Measurements from ENCODE around the gene TXN2.
"Not testable (repeated sequence)": the region's sequence is repeated elsewhere in the genome, so short reads cannot be mapped to it uniquely, and the experiment has no call there.

TXN2 gene, protein sequence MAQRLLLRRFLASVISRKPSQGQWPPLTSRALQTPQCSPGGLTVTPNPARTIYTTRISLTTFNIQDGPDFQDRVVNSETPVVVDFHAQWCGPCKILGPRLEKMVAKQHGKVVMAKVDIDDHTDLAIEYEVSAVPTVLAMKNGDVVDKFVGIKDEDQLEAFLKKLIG

DNA sequence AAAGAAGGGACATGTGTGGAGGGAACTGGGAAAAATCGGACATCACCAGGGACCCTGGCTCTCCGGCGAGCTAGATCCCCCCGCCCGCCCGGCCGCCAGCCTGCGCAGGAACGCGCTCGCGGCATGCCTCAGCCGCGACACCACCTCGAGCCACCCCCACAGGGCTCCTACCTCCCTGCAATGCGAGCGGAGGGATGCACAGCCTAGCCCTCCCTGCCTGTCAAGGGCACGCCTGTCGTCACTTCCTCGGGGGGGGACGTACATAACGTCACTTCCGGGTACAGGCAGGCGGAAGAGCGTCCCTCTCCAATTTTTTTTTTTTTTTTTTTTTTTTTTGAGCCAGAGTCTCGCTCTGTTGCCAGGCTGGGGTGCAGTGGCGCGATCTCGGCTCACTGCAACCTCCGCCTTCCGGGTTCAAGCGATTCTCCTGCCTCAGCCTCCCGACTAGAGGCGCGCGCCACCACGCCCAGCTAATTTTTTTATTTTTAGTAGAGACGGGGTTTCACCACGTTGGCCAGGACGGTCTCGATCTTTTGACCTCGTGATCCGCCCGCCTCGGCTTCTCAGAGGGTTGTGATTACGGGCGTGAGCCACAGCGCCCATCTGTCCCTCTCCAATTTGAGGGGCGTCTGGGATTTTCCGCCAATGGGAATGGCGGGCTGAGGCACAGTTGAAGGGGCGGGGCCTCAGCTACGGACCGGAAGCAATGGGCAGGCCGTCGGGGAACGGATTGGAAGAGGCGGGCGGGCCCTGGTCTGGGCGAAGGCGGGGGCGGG, at the start of gene TXN2:
Gene TXN2 (minus strand): TSS at position 248 of the 776 bp plus-strand sequence. CDS start 803 bp downstream, outside the sequence.
- peak; percentile 98 for DNase-seq

DNA sequence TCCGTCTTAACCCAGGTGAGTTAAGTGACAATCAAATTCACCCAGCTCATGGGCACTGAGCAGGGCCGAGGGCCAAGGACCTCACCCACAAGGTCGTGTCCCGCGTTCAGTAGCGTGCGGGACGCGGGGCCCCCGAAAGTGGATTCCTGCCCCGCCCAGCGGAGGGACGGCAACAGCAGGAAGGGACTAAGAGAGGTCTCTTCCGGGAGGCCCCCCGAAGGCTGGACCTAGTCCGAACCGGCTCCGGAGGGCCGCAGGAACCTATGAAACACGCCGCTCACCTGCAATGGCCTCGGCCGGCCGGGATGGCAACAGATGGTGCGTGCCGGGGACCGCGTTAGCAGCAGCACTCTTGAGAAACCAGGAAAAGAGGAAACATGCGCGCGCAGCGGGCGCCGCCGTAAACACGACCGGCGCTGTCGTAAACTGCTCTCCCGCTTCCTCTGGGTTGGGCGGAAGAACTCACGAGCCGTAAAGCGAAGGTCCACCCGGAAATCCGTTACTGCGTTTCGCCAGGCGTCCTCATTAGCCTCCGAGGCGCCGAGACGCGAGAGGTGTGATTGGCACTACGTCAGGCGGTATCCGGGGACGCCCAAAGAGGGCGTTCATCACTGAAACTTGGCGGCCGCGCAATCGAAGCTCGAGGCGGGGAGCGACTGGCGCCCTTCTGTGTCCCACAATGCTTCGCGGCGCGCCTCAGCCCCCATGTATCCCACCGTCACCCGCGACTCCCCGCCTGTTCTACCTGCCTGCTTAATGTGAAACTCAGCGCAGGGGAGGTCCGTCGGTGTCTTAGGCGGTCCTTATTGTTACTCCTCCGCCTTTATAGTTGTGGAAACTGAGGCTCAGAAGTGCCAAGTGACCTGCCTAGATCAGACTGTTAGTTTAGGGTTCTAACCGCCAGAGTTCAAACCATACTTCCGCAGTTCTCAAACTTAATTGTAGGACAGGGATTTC, 47.6 kb upstream of the TXN2 start, which contains the start of gene EIF3D:
Gene EIF3D (minus strand): TSS at position 372 of the 957 bp plus-strand sequence. CDS start 3,045 bp downstream, outside the sequence.
- DNase-seq: peak; percentile 100

DNA sequence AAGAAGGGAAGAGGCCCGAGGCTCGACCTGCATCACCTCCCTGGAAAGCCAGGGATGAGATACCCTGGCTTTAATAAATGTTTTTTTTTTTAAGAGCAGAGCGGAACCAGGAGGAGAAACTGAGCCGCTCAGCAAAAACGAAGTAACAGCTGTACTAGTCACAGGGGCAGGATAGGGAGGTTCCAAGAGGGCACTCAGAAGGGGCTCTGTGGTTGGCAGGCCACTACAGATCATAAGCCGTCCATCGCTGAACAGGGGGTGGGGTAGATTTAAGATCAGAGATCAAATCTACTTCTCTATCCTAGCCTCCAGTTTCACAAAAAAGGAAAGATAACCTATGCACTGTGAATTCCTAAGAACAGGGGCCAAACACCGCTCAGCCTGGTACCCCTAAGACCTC, 46.9 kb upstream of the TXN2 start:
- DNase-seq: no peak

DNA sequence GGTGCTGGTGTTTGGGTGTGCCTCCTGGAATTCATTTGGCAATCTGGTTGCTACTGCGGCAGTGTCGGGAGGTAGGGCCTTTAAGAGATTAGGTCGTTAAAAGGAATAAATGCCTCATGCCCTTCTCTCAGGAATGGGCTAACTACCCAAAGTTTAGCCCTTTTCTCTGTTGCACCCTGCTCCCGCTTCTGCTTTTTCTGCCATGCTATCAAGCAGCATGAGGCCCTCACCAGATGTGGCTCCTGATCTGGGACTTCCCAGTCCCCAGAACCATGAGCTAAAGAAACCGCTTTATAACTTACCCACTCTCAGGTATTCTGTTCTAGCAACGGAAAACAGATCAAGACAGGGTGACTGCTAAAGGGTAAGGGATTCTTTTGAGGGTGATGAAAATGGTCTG, 41.2 kb upstream of the TXN2 start:
- no peak for DNase-seq

DNA sequence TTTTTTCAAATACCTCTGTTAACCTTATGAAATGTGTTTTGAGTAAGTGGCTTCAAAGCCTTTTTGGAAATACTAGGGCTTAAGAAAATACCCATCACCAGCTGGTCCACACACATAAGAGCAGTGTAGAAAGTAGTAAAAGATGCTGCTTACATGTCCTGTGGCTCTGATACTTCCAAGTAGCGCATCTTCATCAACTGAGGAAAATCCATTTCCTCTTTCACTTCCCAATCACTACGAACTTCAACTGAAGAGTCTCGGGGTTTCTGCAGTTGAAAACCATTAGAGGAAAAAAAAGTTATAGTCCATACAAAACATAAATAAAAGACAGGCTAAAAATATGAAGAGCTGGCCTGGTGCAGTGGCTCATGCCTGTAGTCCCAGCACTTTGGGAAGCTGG, 39.0 kb upstream of the TXN2 start:
- DNase-seq: no peak

DNA sequence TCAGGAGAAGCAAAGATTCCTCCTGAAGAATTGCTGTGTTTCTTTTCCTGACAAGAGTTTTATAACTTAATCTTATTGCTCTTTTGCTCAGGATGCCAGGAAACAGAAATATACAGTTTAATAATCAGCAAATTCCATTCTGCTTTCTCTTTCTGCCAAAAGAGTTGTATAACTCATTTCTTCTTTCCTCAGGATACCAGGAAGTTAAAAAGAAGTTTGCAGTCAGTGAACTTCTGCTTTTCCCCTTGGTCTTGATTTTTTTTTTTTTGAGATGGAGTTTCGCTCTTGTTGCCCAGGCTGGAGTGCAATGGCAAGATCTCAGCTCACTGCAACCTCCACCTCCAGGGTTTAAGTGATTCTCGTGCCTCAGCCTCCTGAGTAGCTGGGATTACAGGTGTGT, 38.5 kb upstream of the TXN2 start:
- DNase-seq: not testable (repeated sequence)

DNA sequence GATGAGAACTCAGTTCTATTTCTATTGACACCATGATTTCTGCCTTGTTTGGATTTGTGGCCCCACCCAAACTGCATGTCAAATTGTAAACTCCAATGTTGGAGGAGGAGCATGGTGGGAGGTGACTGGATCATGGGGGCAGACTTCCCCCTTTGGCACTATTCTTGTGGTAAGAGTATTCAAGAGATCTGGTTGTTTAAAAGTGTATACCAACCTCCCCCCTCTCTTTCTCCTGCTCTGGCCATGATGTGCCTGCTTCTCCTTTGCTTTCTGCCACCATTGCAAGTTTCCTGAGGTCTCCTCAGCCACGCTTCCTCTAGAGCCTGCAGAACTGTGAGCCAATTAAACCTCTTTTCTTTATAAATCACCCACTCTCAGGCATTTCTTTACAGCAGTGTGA, 33.3 kb upstream of the TXN2 start:
- DNase-seq: no peak

DNA sequence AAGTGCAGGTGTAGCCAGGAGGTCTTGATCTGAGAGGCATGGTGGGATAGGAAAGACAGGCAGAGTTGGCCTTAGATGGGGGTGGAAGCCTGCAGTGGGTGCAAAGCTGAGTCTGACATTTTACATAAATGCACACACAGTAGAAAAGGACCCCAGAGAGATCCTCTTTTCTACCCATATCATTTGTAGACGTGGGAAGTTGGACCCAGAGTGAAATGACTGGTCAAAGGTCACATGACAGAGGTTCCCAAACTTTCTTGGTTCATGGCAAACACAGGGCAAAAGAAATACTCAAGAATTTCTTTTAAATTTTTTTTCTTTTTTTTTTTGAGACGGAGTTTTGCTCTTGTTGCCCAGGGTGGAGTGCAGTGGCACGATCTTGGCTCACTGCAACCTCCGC, 31.6 kb upstream of the TXN2 start:
- no peak for DNase-seq

DNA sequence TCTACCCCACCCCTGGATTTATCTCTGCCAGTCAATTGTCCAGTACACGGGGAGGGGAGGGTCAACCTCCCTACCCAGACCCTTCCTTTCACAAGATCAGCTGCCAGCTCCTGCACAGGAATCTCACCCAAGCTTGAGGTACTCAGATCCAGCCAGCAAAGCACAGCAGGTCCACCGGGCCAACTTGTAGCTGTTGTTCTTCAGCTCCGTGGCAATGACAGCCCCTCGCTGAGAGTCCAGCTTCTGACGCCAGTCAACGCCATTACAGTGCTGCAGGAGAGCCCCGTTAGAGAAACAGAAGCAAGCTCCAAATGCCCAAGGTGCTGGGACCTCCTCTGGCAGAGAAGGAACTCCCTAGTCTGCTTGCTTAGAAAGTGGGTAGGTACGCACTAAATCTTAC, 30.9 kb upstream of the TXN2 start:
- DNase-seq: no peak

DNA sequence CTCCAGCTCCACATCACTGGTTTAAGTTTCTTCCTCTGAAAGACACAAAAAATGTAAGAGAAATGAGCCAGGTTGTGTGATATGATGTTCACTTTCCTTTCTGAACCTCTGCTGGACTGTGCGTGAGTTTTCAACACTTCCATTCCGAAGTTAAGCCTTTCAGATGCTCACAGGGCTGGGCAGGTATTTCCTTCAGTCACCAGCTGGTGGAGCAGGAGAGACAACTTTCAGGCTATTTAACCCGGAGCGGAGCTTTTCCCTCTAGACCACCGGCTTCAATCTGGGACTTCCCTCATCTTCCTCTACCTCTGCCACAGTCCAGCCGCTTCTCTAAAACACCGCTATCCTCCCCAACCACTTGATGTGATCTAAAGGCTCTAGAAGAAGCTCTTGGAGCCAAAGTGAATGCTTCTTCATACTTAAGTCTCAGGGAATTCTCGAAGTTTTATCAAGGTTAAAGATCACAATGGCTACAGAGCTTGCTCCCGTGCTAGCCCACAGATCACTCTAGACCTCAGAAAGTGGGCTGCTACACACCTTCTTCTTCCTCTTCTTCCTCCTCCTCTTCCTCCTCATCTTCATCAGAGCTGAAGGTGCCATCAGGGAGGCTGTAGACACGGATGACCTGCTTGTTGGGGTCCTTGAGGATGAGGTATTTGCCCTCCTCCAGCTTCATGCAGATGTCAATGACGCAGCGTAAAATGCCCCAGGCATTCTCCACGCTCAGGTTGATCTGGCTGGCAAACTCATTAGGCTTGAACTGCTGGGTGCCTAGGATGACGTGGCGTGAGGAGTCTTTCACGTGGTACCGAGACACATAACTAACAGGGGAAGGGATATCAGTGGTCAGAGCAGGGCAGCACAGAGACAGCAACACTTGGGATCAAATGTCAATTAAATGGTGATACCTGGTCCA, 29.8 kb upstream of the TXN2 start:
- peak; percentile 63 for DNase-seq

DNA sequence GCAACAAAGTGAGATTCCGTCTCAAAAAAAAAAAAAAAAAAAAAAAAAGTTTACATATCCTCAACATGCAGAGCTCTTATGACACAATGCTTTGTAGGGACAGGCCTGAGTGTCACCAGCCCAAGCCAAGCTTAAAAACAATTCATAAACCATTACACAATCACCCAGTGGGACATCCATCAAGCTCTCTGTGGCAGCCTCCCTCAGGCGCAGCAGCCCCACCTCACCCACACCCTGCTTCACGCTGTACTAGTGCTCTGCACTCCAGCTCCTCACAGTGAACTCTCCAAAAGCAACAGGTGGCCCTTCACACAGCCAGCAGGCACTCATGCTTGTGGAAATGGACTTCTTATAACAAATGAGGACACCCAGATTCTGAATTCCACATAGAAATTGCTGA, 28.9 kb upstream of the TXN2 start:
- no peak for DNase-seq

DNA sequence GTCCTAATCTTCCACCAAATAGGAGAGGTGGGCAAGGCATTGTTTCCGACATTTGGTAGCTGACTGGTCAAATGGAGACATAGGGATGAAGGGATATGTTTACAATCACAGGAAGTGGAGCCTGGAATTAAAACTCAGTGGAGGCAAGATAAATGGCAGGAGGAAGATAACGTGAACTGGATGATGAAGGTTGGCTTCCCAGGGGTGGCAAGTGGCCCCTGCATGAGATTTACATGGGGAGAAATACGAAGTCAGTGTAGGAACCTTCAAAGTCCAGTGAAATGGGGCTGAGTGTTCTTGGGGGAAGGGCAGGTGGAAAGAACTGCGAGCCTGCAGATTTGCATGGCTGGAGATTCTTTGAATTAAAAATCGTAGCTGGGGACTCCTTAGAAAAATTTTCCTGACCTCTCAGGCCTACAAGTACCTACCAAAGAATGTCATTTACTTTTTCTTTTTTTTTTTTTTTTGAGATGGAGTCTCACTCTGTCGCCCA, 26.1 kb upstream of the TXN2 start:
- no peak for DNase-seq

DNA sequence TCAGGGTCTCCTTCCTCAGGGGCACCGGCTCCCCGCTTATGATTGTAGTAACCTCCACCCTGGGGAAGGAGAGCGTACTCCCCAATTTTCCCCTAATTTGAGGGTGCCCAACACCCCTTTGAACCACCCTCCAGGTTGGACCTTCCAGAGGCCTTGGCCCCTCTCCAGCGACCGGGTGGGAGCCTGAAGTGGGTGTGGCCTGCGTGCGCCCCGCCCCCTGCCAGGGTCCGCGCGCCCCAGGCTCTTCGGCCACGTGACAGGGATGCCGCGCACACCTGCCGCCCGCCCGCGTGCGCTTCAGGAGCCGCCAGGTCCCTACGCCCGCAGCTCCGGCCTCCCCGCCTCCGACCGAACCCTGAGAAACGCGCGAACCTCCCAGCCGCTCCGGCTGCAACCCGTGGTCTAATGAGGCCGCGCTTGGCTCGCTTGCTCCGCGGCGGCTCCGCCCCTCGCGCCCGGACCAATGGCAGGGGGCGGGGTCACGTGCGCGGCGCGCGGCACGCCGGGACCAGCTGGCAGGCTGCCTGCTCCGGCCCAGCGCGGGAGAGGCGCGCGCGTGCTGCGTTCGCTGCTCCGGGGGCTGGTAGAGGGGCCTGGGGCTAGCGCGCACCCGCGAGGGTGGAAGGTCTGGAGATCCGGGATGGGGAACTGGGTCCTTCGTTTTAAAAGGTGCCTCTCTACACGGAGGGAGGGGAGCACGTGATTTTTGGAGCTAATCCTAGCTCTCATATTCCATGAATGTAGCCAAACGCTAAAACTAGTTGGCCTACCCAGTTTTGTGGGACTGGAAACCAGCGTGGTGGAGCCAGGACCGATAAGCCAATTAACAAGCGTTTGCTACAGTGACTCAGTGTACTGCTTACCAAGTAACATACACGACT, 25.4 kb upstream of the TXN2 start, which contains the start of gene FOXRED2:
Gene FOXRED2 (minus strand): TSS at position 404 of the 881 bp plus-strand sequence. CDS start 618 bp downstream, outside the sequence.
- DNase-seq: peak; percentile 88

DNA sequence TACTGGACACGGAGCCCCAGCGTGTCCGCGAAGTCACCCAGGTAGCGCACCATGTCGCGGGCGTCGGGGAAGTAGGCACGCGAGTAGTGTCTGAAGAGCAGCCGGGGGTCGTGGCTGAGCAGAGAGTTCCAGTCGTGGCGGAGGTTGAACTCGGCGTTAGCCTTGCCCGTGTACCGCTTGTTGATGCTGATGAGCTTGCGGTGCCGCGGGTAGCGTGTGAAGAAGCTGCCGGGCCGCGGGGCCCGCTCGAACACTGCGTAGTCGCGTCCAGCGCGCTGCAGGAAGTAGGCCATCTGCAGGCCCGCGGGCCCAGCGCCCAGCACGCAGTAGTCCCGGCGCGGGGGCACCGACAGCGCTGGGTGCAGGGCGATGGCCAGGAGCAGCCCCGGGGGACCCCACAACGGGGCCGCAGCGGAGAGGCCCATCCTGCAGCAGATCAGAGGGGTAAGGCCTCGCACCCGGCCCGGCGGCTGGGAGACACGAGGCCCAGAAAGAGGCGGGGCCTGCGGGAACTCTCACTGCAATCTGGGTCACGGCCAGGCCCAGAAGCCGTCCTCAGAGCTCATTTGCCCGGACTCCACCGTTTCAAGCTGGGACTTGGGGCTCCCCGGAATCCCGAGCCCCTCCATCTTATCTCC, 24.7 kb upstream of the TXN2 start:
- DNase-seq: no peak

DNA sequence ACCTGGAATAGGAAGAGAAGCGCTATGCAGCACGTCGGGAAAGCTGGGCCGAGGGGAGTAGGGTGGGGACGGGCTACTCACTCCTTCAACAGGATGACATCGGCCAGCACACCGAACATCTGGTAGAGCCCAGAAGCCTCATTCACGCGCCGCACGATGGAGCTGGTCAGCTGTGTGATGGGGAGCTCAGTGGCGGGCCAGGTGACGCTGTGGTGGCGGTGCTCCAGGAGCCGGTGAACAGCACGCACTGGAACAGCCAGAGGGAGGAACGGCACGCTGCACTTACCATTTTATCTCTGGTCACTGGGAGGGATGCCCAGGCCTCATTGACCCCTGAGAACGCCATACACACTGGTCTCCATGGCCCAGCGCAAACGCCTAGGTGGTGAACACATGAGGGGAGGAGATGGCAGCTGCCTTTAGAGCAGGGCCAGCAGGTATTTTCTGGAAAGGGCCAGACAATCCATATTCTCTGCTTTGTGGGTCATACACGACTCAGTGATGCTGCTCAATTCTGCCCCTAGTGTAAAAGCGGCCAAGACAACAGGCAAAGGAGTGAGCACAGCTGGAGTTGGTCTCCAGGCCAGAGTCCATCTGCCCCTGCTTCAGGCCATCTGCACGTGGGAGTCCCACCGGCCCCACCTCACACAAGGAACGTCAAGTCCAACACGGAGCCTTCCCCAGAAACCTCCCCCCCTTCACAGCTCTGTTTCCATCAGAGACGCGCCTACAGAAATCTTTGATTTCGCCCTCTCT, 16.6 kb upstream of the TXN2 start:
- no peak for DNase-seq

DNA sequence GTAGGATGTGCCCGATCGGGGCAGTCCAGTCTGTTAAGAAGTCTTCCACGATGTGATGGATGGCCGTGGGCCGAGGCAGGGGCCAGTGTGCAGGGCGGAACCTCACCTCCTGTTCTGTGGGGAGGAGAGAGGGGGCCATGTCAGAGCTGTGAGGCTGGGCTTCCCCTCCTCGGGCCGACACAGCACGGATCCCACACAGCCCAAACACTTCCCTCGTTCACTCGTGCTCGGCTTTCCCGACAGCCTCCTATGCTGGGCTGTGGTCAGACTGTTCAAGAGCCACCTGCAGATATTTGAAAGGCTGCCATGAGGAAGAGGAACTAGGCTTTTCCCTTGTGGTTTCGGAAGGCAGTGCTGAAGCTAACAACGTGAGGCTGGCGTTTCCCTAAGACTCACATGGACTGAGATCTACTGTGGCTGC, 12.3 kb upstream of the TXN2 start:
- no peak for DNase-seq

DNA sequence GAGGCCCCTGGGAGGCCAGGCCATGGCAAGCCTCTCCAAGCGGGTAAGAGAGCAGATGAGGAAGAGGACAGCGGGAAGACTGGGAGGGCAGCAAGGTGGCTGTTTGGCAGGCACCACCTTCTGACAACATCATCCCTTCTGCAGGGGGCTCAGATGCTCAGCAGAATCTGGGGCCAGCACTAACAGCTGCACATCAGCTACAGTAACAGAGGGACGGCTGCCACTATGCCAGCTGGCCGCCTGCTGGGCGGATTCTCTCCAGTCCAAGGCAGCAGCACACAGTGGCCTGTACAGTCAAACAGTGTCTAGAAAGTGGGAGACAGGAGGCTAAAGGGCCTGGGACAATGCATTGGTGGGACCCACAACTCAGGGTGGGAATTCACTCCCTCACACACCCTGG, 10.7 kb upstream of the TXN2 start:
- no peak for DNase-seq

DNA sequence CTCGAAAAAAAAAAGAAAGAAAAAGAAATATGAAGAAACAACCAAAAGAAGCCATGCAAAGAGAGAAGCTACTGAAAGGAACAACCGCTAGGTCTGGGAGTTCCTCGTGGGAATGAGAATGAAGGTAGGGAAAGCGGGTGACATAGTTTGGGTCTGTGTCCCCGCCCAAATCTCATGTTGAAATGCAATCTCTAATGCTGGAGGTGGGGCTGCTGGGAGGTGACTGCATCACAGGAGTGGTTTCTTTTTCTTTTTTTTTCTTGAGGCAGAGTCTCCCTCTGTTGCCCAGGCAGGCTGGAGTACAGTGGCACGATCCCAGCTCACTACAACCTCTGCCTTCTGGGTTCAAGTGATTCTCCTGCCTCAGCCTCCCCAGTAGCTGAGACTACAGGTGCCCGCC, 9.7 kb upstream of the TXN2 start:
- DNase-seq: no peak

DNA sequence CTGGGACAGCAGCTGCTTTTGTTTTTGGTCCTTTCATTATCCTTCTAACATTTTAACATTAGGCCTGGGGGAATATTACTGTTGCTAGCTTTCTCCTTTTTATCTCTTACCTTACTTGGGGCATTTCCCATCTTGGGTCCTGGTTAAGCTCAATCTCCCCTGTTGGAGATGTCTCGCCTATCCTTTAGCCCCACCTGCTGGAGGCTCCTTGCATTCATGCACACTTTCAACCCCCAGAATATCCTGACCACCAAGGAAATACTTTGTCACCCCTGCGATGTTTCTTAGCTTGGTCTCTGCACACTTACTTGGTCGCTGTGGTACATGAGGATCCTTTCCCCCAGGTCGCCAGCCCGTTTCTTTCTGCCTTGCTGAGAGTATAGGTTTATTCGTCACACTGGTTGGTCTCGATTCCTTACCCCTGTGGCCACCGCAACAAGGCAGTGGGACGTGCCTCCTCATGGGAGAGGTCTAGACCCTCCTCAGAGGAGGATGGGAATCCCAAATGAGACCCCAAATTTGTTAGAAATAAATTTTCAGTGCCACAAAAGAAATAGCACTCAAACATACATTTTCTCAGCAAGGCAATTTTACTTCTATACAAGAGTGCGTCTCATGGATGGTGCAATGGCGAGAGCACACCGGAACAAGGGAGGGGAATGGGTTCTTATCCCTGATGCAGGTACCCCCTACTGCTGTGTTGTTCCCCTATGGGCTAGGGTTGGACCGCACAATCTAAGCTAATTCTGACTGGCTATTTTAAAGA, 5.4 kb upstream of the TXN2 start:
- DNase-seq: peak; percentile 71
